Neural progenitor cell (in vitro differentiated cells): Measurements from ENCODE around the gene USP6. TPM values are rescaled to one million over a fixed set of nuclear protein-coding genes. Genes with fewer than 3 reads are reported as not detected.

Experiments used
- DNase-seq: peaks from one replicate; pipeline ENCODE4 v3.0.0-alpha.2; 2016; ENCODE audit warnings: low spot score
- H2AFZ ChIP-seq: fragments of 200-600 bp; sonication (generic); replicated peaks from 2 replicates; pipeline ENCODE4 v1.6.1; 2016; ENCODE audit warnings: antibody characterized with exemption
- H3F3A ChIP-seq: fragments of 200-600 bp; sonication (generic); 2 replicates; pipeline ENCODE4 v1.6.1; 2016; ENCODE audit warnings: antibody characterized with exemption, low read depth
- H3K27ac ChIP-seq: fragments of 200-600 bp; sonication (generic); 2 replicates; pipeline ENCODE4 v1.5.1; 2016; ENCODE audit warnings: mild to moderate bottlenecking
- H3K27me3 ChIP-seq: fragments of 200-600 bp; sonication (generic); 2 replicates; pipeline ENCODE4 v1.6.1; 2016; ENCODE audit warnings: mild to moderate bottlenecking, moderate library complexity
- H3K36me3 ChIP-seq: fragments of 200-600 bp; sonication (generic); 2 replicates; pipeline ENCODE4 v1.5.1; 2016
- H3K4me1 ChIP-seq: fragments of 200-600 bp; sonication (generic); 2 replicates; pipeline ENCODE4 v1.6.1; 2016; ENCODE audit warnings: mixed run types
- H3K4me2 ChIP-seq: fragments of 200-600 bp; sonication (generic); 2 replicates; pipeline ENCODE4 v1.6.1; 2016
- H3K4me3 ChIP-seq: fragments of 200-600 bp; sonication (generic); 2 replicates; pipeline ENCODE4 v1.5.1; 2016
- H3K79me2 ChIP-seq: fragments of 200-600 bp; sonication (generic); 2 replicates; pipeline ENCODE4 v1.6.1; 2016; ENCODE audit warnings: low read depth
- H3K9ac ChIP-seq: fragments of 200-600 bp; sonication (generic); 2 replicates; pipeline ENCODE4 v1.6.1; 2016
- H3K9me3 ChIP-seq: fragments of 200-600 bp; sonication (generic); 2 replicates; pipeline ENCODE4 v1.5.1; 2016; ENCODE audit warnings: low read depth
- H4K20me1 ChIP-seq: fragments of 200-600 bp; sonication (generic); 2 replicates; pipeline ENCODE4 v1.6.1; 2016; ENCODE audit warnings: low read depth
- H3K27ac Mint-ChIP-seq: 3 replicates; pipeline ENCODE4 v1.8.0; 2021; ENCODE audit warnings: mixed read lengths
- H3K27me3 Mint-ChIP-seq: 2 replicates; pipeline ENCODE4 v1.8.0; 2022; ENCODE audit warnings: low read depth, mild to moderate bottlenecking, inconsistent platforms, moderate library complexity, mixed read lengths; ENCODE audit not compliant: insufficient read depth
- H3K36me3 Mint-ChIP-seq: 3 replicates; pipeline ENCODE4 v1.8.0; 2021; ENCODE audit warnings: mixed read lengths
- H3K4me1 Mint-ChIP-seq: 3 replicates; pipeline ENCODE4 v1.8.0; 2021; ENCODE audit warnings: mixed read lengths
- H3K4me3 Mint-ChIP-seq: 3 replicates; pipeline ENCODE4 v1.8.0; 2021; ENCODE audit warnings: mild to moderate bottlenecking, moderate library complexity, mixed read lengths
- H3K9me3 Mint-ChIP-seq: 3 replicates; pipeline ENCODE4 v1.8.0; 2020; ENCODE audit warnings: mixed read lengths
- CTCF ChIP-seq: fragments of 200-600 bp; sonication (generic); IDR thresholded peaks from 2 replicates; pipeline ENCODE4 v1.5.1; 2017; ENCODE audit warnings: antibody characterized with exemption, mild to moderate bottlenecking
- EZH2 ChIP-seq: fragments of 200-600 bp; sonication (generic); IDR thresholded peaks from 2 replicates; pipeline ENCODE4 v1.6.1; 2017; ENCODE audit warnings: antibody characterized with exemption, mild to moderate bottlenecking, moderate library complexity
- EZH2phosphoT487 ChIP-seq: fragments of 200-600 bp; sonication (generic); IDR thresholded peaks from 2 replicates; pipeline ENCODE4 v1.6.1; 2017; ENCODE audit warnings: antibody characterized with exemption
- total RNA-seq: library from RNA; depleted of rRNA; stranded (reverse); fragments of >200 nt; gene quantifications from 2 replicates; pipeline ENCODE4 v1.2.3, GENCODE V29; 2015; ENCODE audit warnings: low replicate concordance

The USP6 gene
- total RNA-seq, 1 donor from 2014 or later, result 0.17 TPM

- no peak overlapping the region for H3K4me2 ChIP-seq
- H3K27ac Mint-ChIP-seq, result no peak overlapping the region
- H3K4me3 Mint-ChIP-seq, result no peak overlapping the region
- H3F3A ChIP-seq, result peaks cover 11% of the 10 kb centered on the region
- H3K36me3 ChIP-seq, result no peaks in the 10 kb centered on the region
- no peak overlapping the region for H3K27ac ChIP-seq
- no peak overlapping the region for H2AFZ ChIP-seq
- H3K79me2 ChIP-seq, result no peaks in the 10 kb centered on the region
- H3K4me3 ChIP-seq, result no peak overlapping the region
- H3K27me3 ChIP-seq, result peaks cover 16% of the 10 kb centered on the region
- H3K4me1 Mint-ChIP-seq, result no peaks in the 10 kb centered on the region
- peaks cover 68% of the 10 kb centered on the region for H3K9me3 Mint-ChIP-seq
- peaks cover 5% of the 10 kb centered on the region for H3K27me3 Mint-ChIP-seq
- no peaks in the 10 kb centered on the region for H3K4me1 ChIP-seq
- peaks cover 17% of the 10 kb centered on the region for H3K9me3 ChIP-seq
- no peak for TF ChIP-seq EZH2phosphoT487
- H4K20me1 ChIP-seq, result no peaks in the 10 kb centered on the region
- H3K9ac ChIP-seq, result no peak overlapping the region
- peaks cover under 1% of the 10 kb centered on the region for H3K36me3 Mint-ChIP-seq
- no peak for DNase-seq
These were observed 23.4 kb upstream of the USP6 start for GRCh38 chr17:5092218-5093010.

GRCh38 chr17:5096731-5097100, 19.1 kb upstream of the USP6 start:
- H3K9me3 Mint-ChIP-seq, result peaks cover 69% of the 10 kb centered on the region
- Histone ChIP-seq H3K9ac (no peak overlapping the region), H3F3A (peaks cover 16% of the 10 kb centered on the region), H3K36me3 (no peaks in the 10 kb centered on the region), H3K79me2 (no peaks in the 10 kb centered on the region), H4K20me1 (no peaks in the 10 kb centered on the region), H2AFZ (peak overlapping the region; percentile 98), H3K9me3 (peaks cover 17% of the 10 kb centered on the region), H3K4me2 (peak overlapping the region; percentile 75), H3K4me3 (peak overlapping the region; percentile 58), H3K27ac (no peak overlapping the region), H3K27me3 (peaks cover 21% of the 10 kb centered on the region), H3K4me1 (no peaks in the 10 kb centered on the region)
- no peak for TF ChIP-seq EZH2phosphoT487
- H3K27me3 Mint-ChIP-seq, result peaks cover 16% of the 10 kb centered on the region
- DNase-seq, result no peak
- H3K27ac Mint-ChIP-seq, result no peak overlapping the region
- no peaks in the 10 kb centered on the region for H3K4me1 Mint-ChIP-seq
- peaks cover 5% of the 10 kb centered on the region for H3K36me3 Mint-ChIP-seq
- H3K4me3 Mint-ChIP-seq, result peak overlapping the region; percentile 81

- Mint-ChIP-seq H3K27me3 (peaks cover 16% of the 10 kb centered on the region), H3K4me1 (no peaks in the 10 kb centered on the region), H3K4me3 (peak overlapping the region; percentile 81), H3K9me3 (peaks cover 65% of the 10 kb centered on the region), H3K27ac (no peak overlapping the region), H3K36me3 (peaks cover 5% of the 10 kb centered on the region)
- H4K20me1 ChIP-seq, result no peaks in the 10 kb centered on the region
- no peak overlapping the region for H3K27ac ChIP-seq
- H3K4me2 ChIP-seq, result peak overlapping the region; percentile 75
- TF ChIP-seq EZH2phosphoT487, result no peak
- no peak for TF ChIP-seq EZH2
- H3K4me1 ChIP-seq, result no peaks in the 10 kb centered on the region
- H3K9me3 ChIP-seq, result peaks cover 17% of the 10 kb centered on the region
- peak; percentile 92 for DNase-seq
- H3K36me3 ChIP-seq, result no peaks in the 10 kb centered on the region
- H3K9ac ChIP-seq, result no peak overlapping the region
- H3K79me2 ChIP-seq, result no peaks in the 10 kb centered on the region
- peaks cover 16% of the 10 kb centered on the region for H3F3A ChIP-seq
- H2AFZ ChIP-seq, result peak overlapping the region; percentile 98
- peaks cover 21% of the 10 kb centered on the region for H3K27me3 ChIP-seq
- peak overlapping the region; percentile 58 for H3K4me3 ChIP-seq
These were observed 18.6 kb upstream of the USP6 start for GRCh38 chr17:5097101-5097834.

- H3K9ac ChIP-seq, result no peak overlapping the region
- H4K20me1 ChIP-seq, result no peaks in the 10 kb centered on the region
- H3K4me1 ChIP-seq, result no peaks in the 10 kb centered on the region
- H3K4me2 ChIP-seq, result no peak overlapping the region
- DNase-seq, result no peak
- no peak overlapping the region for H3K4me3 ChIP-seq
- Mint-ChIP-seq H3K27me3 (peaks cover 13% of the 10 kb centered on the region), H3K36me3 (peaks cover 16% of the 10 kb centered on the region), H3K4me1 (no peaks in the 10 kb centered on the region), H3K27ac (no peak overlapping the region), H3K9me3 (peaks cover 64% of the 10 kb centered on the region), H3K4me3 (no peak overlapping the region)
- H3K27ac ChIP-seq, result no peak overlapping the region
- peaks cover under 1% of the 10 kb centered on the region for H3K36me3 ChIP-seq
- H3K27me3 ChIP-seq, result peaks cover 21% of the 10 kb centered on the region
- TF ChIP-seq CTCF (no peak), EZH2phosphoT487 (no peak)
- H3K79me2 ChIP-seq, result no peaks in the 10 kb centered on the region
- peaks cover 11% of the 10 kb centered on the region for H3K9me3 ChIP-seq
- H2AFZ ChIP-seq, result no peak overlapping the region
- H3F3A ChIP-seq, result peaks cover 16% of the 10 kb centered on the region
These were observed 16.6 kb upstream of the USP6 start for GRCh38 chr17:5099271-5099670.
